MV-4-11 (cell line): ENCODE measurements around the gene RSU1.

Experiments used
- DNase-seq: peaks from one replicate; lab custom pipeline; 2025; lab: John Stamatoyannopoulos, UW

The RSU1 gene

GRCh38 chr10:16674147-16674703, 143.0 kb downstream of the RSU1 start:
- no peak for DNase-seq

GRCh38 chr10:16673443-16673842, 143.8 kb downstream of the RSU1 start:
- DNase-seq = no peak

GRCh38 chr10:16663444-16663843, 153.8 kb downstream of the RSU1 start:
- no peak for DNase-seq

- DNase-seq = no peak
These were observed 154.3 kb downstream of the RSU1 start for GRCh38 chr10:16662923-16663322.

GRCh38 chr10:16656895-16657294, 160.3 kb downstream of the RSU1 start:
- DNase-seq = no peak

GRCh38 chr10:16653224-16653623, 164.0 kb downstream of the RSU1 start:
- DNase-seq = no peak

- DNase-seq = no peak
These were observed 165.1 kb downstream of the RSU1 start for GRCh38 chr10:16652154-16652553.

GRCh38 chr10:16649757-16650156, 167.5 kb downstream of the RSU1 start:
- DNase-seq = no peak

- DNase-seq = no peak
These were observed 168.9 kb downstream of the RSU1 start for GRCh38 chr10:16648366-16648765.

- peak; percentile 71 for DNase-seq
These were observed 170.8 kb downstream of the RSU1 start for GRCh38 chr10:16646181-16647059.

- DNase-seq = peak; percentile 43
These were observed 173.1 kb downstream of the RSU1 start for GRCh38 chr10:16644146-16644545.

- no peak for DNase-seq
These were observed 173.7 kb downstream of the RSU1 start for GRCh38 chr10:16643502-16643901.

GRCh38 chr10:16640153-16640552, 177.1 kb downstream of the RSU1 start:
- DNase-seq = no peak

GRCh38 chr10:16639471-16639870, 177.8 kb downstream of the RSU1 start:
- DNase-seq = no peak

- no peak for DNase-seq
These were observed 184.2 kb downstream of the RSU1 start for GRCh38 chr10:16632996-16633395.

- peak; percentile 60 for DNase-seq
These were observed 190.5 kb downstream of the RSU1 start for GRCh38 chr10:16626697-16627096.

GRCh38 chr10:16612981-16613355, 204.3 kb downstream of the RSU1 start:
- no peak for DNase-seq

GRCh38 chr10:16612115-16612980, 204.9 kb downstream of the RSU1 start:
- DNase-seq = peak; percentile 51

- no peak for DNase-seq
These were observed 206.2 kb downstream of the RSU1 start for GRCh38 chr10:16611037-16611436.

- no peak for DNase-seq
These were observed 208.0 kb downstream of the RSU1 start for GRCh38 chr10:16609211-16609610.

- DNase-seq = no peak
These were observed 210.3 kb downstream of the RSU1 start for GRCh38 chr10:16606923-16607322.

- no peak for DNase-seq
These were observed 210.8 kb downstream of the RSU1 start for GRCh38 chr10:16606421-16606820.

GRCh38 chr10:16603308-16603707, 213.9 kb downstream of the RSU1 start:
- DNase-seq = no peak
